Measurements from ENCODE around the gene SERTM1.

Gene SERTM1

DNA sequence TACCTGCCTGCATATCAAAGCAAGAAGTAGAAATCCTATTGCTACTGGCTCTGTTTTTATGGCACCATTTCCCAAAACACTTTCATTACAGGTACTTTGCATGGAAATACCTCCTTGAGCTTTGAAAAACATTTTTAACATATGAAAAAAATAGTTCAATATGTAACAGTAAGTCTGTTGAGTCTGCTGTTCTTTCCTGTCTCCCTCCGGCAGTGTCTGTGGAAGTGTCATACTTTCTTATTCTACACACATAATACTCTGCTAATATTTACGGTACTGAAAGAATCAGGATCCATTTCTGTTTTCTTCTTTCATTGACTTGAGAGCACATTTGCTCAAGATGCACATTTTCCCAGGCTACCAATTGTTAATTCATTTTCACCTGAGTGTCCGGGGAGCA, 8.2 kb upstream of the SERTM1 start:
- no peaks in the 10 kb centered on the region for H3K36me3 ChIP-seq
- H3K4me3 ChIP-seq (ENCODE audit: low read depth, low read length), result no peak overlapping the region
- DNase-seq, result no peak
- H3K27me3 ChIP-seq, result peaks cover 9% of the 10 kb centered on the region
- no peaks in the 10 kb centered on the region for H3K9me3 ChIP-seq
- H3K4me1 ChIP-seq, result no peaks in the 10 kb centered on the region
- TF ChIP-seq, protein P1, sequence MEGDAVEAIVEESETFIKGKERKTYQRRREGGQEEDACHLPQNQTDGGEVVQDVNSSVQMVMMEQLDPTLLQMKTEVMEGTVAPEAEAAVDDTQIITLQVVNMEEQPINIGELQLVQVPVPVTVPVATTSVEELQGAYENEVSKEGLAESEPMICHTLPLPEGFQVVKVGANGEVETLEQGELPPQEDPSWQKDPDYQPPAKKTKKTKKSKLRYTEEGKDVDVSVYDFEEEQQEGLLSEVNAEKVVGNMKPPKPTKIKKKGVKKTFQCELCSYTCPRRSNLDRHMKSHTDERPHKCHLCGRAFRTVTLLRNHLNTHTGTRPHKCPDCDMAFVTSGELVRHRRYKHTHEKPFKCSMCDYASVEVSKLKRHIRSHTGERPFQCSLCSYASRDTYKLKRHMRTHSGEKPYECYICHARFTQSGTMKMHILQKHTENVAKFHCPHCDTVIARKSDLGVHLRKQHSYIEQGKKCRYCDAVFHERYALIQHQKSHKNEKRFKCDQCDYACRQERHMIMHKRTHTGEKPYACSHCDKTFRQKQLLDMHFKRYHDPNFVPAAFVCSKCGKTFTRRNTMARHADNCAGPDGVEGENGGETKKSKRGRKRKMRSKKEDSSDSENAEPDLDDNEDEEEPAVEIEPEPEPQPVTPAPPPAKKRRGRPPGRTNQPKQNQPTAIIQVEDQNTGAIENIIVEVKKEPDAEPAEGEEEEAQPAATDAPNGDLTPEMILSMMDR (IDR thresholded peaks at IDR 0.05; ENCODE audit: low read depth, low read length), result no peak

DNA sequence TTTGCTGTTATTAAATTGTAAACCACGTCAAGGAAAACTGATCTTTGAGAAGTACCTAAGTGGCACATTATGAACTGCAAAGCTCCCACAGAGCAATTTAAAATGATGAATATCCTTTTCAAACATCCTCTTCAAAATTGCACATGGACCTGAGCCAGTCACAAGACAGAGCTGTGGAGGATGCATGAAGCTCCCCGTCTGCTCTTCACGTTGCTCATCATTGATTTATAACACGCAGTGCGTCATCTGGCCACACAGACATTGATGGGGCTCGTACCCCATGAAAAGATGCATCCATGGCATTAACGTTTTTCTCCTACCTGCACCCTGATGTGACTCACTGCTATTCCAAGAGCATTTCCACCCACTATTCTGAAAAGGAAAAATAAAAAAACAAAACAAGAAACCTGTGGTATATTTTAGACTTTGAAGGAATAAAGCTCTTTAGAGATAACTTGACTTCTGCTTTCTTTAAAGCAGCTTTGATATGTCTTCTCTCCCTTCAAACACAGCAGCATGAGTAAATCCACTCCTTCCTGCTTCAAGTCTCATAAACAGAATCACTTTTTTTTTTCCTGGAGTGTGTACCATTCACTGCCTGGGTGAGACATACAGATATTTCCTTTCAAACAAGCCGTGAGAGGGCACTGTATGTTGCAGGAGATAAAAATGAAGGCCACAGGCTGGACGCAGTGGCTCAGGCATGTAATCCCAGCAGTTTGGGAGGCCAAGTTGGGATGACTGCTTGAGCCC, 7.2 kb upstream of the SERTM1 start:
- TF ChIP-seq, protein P1 (IDR thresholded peaks at IDR 0.05; ENCODE audit: low read depth, low read length), result no peak
- Histone ChIP-seq H3K4me3 (ENCODE audit: low read depth, low read length) (no peak overlapping the region), H3K27me3 (peaks cover 19% of the 10 kb centered on the region), H3K4me1 (no peaks in the 10 kb centered on the region), H3K36me3 (no peaks in the 10 kb centered on the region), H3K9me3 (no peaks in the 10 kb centered on the region)
- no peak for DNase-seq

DNA sequence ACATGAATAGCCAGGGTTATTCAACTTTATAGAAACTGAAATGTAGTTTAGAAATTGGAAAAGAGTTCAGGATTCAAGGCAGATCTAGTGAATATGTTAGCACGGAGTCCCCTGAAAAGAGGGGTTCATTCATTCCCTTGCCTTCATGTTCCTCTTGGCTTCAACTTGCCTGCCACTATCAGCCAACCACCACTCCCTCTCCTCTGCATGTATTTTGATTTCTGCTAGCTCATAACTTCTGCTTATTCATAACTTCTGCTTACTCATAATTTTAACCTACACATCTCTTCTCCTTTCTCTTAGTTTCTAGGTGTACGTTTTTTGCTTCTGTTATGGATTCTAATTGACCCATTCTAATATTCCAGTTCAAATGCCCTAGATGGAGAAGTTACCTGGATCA, 5.5 kb upstream of the SERTM1 start:
- no peak for DNase-seq
- Histone ChIP-seq H3K36me3 (no peaks in the 10 kb centered on the region), H3K4me3 (ENCODE audit: low read depth, low read length) (no peak overlapping the region), H3K27me3 (peaks cover 34% of the 10 kb centered on the region), H3K4me1 (no peaks in the 10 kb centered on the region), H3K9me3 (no peaks in the 10 kb centered on the region)
- TF ChIP-seq, protein P1 (IDR thresholded peaks at IDR 0.05; ENCODE audit: low read depth, low read length), result no peak

DNA sequence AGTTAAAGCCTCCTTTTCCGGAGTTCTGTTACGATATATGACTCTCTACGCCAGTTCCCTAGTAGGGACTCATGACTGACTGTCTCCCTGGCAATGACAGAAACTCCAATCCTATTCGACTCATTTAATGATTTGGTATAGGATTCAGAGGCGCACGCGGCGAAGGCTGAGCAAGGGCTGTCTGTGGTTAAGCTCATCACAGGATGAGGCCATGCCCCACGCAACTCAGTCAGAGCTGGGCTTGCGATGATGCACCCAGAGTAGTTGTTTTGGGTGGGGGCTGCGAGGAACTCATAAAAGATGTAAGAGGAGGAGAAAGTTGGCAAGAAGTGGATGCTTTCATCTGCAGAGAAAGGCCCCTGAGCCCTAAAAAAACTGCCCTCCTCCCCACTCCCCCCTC, 468 bp upstream of the SERTM1 start:
- H3K4me3 ChIP-seq (ENCODE audit: low read depth, low read length), result no peak overlapping the region; the same call in 1 of the 2 replicates
- TF ChIP-seq, protein P1 (IDR thresholded peaks at IDR 0.05; ENCODE audit: low read depth, low read length), result no peak
- H3K9me3 ChIP-seq, result no peaks in the 10 kb centered on the region
- peaks cover 68% of the 10 kb centered on the region for H3K27me3 ChIP-seq
- no peaks in the 10 kb centered on the region for H3K36me3 ChIP-seq
- DNase-seq, result no peak
- H3K4me1 ChIP-seq, result no peaks in the 10 kb centered on the region; the same call in 1 of the 2 replicates

DNA sequence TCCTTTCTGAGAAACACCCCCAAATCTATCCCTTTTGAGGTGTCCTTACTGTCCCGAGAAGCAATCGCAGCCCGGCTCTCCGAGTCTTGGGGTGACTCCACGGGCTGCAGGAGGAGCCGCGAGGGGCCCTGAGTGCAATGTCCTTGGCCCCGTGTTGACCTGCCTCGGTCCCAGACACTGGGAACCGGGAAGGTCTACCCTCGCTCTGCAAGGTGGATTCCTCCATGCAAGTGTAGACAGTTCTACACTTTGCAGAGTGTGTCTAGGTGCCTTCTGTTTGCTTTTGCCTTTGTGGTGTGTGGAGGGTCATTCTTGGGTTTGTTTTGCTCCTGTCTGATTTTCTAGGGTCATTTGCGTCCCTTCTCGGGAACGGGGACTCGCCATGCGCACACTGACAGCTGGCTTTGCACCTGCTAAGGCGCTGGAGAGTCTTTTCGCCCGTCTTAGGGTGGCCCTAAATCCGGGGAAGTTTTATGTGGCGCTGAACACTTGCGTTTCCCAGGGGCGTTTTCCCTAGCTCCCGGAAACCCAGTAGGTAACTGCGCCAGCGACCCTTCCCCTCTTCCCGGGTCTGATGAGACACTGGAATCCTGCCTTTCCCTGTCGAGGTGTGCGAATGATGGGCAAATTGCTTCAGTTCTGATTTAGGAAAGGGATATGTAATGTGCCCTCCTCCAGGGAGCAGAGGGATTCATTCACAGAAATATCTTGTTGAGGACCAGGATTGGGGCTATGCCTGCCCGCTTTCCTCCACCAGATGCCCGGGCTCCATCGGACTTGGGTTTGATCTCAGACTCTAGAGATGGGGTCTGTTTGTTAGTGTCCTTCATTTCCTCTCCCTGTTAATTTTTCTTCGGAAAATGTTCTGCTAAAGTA, 755 bp downstream of the SERTM1 start:
- Histone ChIP-seq H3K4me3 (ENCODE audit: low read depth, low read length) (peak overlapping the region; percentile 26), H3K27me3 (peaks cover 68% of the 10 kb centered on the region)
- TF ChIP-seq, protein P1 (IDR thresholded peaks at IDR 0.05; ENCODE audit: low read depth, low read length), result no peak

DNA sequence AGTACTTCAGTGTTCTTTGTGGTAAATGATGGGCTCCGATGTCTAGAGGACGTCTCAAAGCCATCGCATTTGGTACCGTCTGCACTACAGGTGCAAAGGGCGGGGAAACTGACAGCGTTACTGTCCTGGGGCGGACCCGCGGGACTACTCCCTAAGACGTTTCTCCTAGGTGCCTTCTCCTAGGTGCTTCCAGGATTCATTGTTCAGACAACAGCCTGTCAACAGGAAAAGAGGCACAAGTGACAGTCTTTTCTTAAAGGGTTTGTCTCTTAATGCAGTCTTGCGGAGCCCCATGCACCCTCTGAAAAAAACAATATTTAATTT, 1.4 kb downstream of the SERTM1 start:
- H3K27me3 ChIP-seq, result peaks cover 68% of the 10 kb centered on the region

More for the DNA sequence above, 755 bp downstream of the SERTM1 start:
- no peak for DNase-seq
- Histone ChIP-seq H3K4me1 (no peaks in the 10 kb centered on the region; the same call in 1 of the 2 replicates), H3K9me3 (no peaks in the 10 kb centered on the region), H3K36me3 (no peaks in the 10 kb centered on the region)

More for the DNA sequence above, 1.4 kb downstream of the SERTM1 start:
- TF ChIP-seq, protein P1 (IDR thresholded peaks at IDR 0.05; ENCODE audit: low read depth, low read length), result no peak
- H3K36me3 ChIP-seq, result no peaks in the 10 kb centered on the region
- no peaks in the 10 kb centered on the region; the same call in 1 of the 2 replicates for H3K4me1 ChIP-seq
- no peak for DNase-seq
- no peak overlapping the region for H3K4me3 ChIP-seq (ENCODE audit: low read depth, low read length)
- no peaks in the 10 kb centered on the region for H3K9me3 ChIP-seq

All from BE2C (cell line).